Endodermal cell (in vitro differentiated cells): ENCODE measurements around the gene RGS11. TPM values are rescaled to one million over a fixed set of nuclear protein-coding genes. Genes with fewer than 3 reads are reported as not detected.

Experiments
- DNase-seq: peaks from one replicate; pipeline ENCODE4 v3.0.0-alpha.2; 2017
- H3K27ac ChIP-seq: 2 replicates; pipeline ENCODE4 v1.5.1; 2013; ENCODE audit warnings: mild to moderate bottlenecking, low read depth, low read length, moderate library complexity
- H3K27me3 ChIP-seq: 2 replicates; pipeline ENCODE4 v1.6.1; 2013; ENCODE audit warnings: mild to moderate bottlenecking, low read length, moderate library complexity; ENCODE audit not compliant: insufficient read depth, control insufficient read depth, poor library complexity, severe bottlenecking
- H3K36me3 ChIP-seq: 2 replicates; pipeline ENCODE4 v1.7.0; 2013; ENCODE audit warnings: mild to moderate bottlenecking, low read length, moderate library complexity; ENCODE audit not compliant: control insufficient read depth, insufficient read depth
- H3K4me1 ChIP-seq: one replicate; pipeline ENCODE4 v1.7.0; 2013; ENCODE audit warnings: low read length; ENCODE audit not compliant: control insufficient read depth, insufficient read depth
- H3K4me3 ChIP-seq: 2 replicates; pipeline ENCODE4 v1.5.1; 2013; ENCODE audit warnings: mild to moderate bottlenecking, low read length, moderate library complexity
- H3K9ac ChIP-seq: 2 replicates; pipeline ENCODE4 v1.6.1; 2013; ENCODE audit warnings: mild to moderate bottlenecking, low read length, moderate library complexity; ENCODE audit not compliant: poor library complexity, severe bottlenecking; ENCODE audit errors: extremely low read depth
- H3K9me3 ChIP-seq: 2 replicates; pipeline ENCODE4 v1.6.1; 2013; ENCODE audit warnings: mild to moderate bottlenecking, low read length, moderate library complexity; ENCODE audit not compliant: control insufficient read depth
- H3K27ac Mint-ChIP-seq: 2 replicates; pipeline ENCODE4 v1.8.0; 2020; ENCODE audit warnings: mixed read lengths
- H3K27me3 Mint-ChIP-seq: 2 replicates; pipeline ENCODE4 v1.8.0; 2021; ENCODE audit warnings: mild to moderate bottlenecking, mixed read lengths; ENCODE audit not compliant: insufficient read depth
- H3K36me3 Mint-ChIP-seq: 2 replicates; pipeline ENCODE4 v1.8.0; 2020; ENCODE audit warnings: low read depth, mixed read lengths
- H3K4me1 Mint-ChIP-seq: 2 replicates; pipeline ENCODE4 v1.8.0; 2020; ENCODE audit warnings: mixed read lengths
- H3K4me3 Mint-ChIP-seq: 2 replicates; pipeline ENCODE4 v1.8.0; 2020; ENCODE audit warnings: mild to moderate bottlenecking, moderate library complexity, mixed read lengths
- H3K9me3 Mint-ChIP-seq: 2 replicates; pipeline ENCODE4 v1.8.0; 2020; ENCODE audit warnings: mild to moderate bottlenecking, mixed read lengths
- WGBS, 2 experiments: methylation state at CpG; one replicate each; pipeline versions ENCODE4 v1.1.5 to v1.1.7; 2013; ENCODE audit warnings: missing lambda C conversion rate in 2 of 2, mixed read lengths in 1 of 2; ENCODE audit not compliant: insufficient coverage in 1 of 2, insufficient read length in 1 of 2; 5-methylcytosine and 5-hydroxymethylcytosine counted together
- total RNA-seq, 2 donors: library from RNA; stranded (reverse); fragmentation: NEBNext Ultra II Directional in 1 of 2; extraction: Animal tissue kit (Norgen Biotek cat#: 25700) in 1 of 2; gene quantifications; 2 replicates in 1 of 2; 3 replicates in 1 of 2; pipeline ENCODE4 v1.2.1, GENCODE V29; 2021
- TF ChIP-seq, protein P1 (sequence below): fragments of 200-600 bp; sonication (generic); conservative IDR thresholded peaks from 2 replicates; pipeline ENCODE4 v1.5.0; 2021; ENCODE audit warnings: antibody characterized with exemption, mild to moderate bottlenecking

RGS11 gene
- total RNA-seq, 2 donors from 2014 or later: 2.0 to 7.8 TPM

DNA sequence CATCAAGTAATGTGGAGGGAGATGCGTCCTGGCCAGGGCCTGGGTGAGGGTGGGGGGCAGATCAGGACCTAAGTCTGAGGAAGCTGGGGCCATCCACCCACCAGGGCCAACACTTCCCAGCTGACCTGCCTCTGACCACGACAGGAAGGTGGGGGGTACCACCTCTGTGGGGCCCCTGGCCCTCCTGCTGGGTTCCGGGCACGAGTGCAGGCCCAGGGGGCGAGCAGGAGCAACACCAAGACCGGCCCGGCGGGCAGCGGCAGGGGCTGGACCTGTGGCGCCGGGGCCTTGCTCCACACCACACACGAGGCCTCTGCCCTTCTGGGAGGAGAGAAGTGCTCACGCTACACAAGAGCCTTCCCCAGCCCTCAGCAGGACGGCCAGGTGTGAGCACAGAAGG is 20.5 kb upstream of the RGS11 start:
- no peaks in the 10 kb centered on the region for H3K9me3 ChIP-seq
- no peak overlapping the region for H3K4me3 ChIP-seq
- DNase-seq: no peak
- Mint-ChIP-seq H3K4me1 (no peaks in the 10 kb centered on the region), H3K9me3 (no peaks in the 10 kb centered on the region), H3K27me3 (no peaks in the 10 kb centered on the region), H3K4me3 (no peak overlapping the region), H3K27ac (no peak overlapping the region), H3K36me3 (peaks cover 31% of the 10 kb centered on the region)
- H3K27me3 ChIP-seq: no peaks in the 10 kb centered on the region
- H3K9ac ChIP-seq: no peak overlapping the region
- no peak overlapping the region for H3K27ac ChIP-seq
- TF ChIP-seq, protein P1, sequence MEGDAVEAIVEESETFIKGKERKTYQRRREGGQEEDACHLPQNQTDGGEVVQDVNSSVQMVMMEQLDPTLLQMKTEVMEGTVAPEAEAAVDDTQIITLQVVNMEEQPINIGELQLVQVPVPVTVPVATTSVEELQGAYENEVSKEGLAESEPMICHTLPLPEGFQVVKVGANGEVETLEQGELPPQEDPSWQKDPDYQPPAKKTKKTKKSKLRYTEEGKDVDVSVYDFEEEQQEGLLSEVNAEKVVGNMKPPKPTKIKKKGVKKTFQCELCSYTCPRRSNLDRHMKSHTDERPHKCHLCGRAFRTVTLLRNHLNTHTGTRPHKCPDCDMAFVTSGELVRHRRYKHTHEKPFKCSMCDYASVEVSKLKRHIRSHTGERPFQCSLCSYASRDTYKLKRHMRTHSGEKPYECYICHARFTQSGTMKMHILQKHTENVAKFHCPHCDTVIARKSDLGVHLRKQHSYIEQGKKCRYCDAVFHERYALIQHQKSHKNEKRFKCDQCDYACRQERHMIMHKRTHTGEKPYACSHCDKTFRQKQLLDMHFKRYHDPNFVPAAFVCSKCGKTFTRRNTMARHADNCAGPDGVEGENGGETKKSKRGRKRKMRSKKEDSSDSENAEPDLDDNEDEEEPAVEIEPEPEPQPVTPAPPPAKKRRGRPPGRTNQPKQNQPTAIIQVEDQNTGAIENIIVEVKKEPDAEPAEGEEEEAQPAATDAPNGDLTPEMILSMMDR: no peak
- 96 to 100% methylated on average over 6 to 14 of the region's 14 CpGs for WGBS, 2 experiments
- H3K4me1 ChIP-seq: no peaks in the 10 kb centered on the region
- H3K36me3 ChIP-seq: peaks cover 17% of the 10 kb centered on the region

DNA sequence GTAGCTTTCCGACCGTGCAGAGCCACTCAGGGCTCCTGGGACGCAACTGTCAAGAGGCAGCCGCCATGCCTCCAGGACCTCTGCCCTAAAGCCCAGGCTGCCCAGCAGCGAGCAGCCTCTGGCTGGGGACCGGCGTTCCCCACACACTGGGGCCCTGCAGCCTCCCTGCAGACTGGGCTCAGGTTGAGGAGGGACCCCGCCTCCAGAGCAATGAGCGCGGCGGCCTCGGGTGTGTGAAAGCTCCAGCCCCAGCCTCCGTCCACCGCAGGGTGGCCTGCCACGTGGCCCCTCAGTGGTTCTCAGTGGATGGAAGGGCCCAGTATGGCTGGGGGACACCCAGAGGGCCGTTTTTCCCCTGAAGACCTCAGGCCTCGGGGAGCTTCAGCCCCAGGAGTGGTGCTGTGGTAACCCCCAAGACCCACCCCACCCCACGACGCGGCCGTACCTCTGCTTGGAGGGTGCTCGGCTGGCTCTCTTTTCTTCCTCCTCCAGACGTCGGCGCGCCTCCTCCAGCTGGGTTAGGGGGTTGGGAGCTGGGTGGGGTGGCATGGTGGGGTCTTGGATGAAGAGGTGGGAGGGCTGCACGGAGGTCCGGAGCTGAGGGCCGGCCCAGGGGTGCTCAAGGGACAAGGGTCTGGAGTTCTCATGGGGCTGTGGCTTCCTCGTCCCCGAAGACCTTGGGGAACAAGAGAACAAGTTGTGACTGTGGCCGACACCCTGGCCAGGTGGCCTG is 17.5 kb upstream of the RGS11 start:
- no peaks in the 10 kb centered on the region for H3K4me1 Mint-ChIP-seq
- no peaks in the 10 kb centered on the region for H3K27me3 Mint-ChIP-seq
- H3K4me1 ChIP-seq: no peaks in the 10 kb centered on the region
- peaks cover 17% of the 10 kb centered on the region for H3K36me3 ChIP-seq
- no peak for DNase-seq
- H3K4me3 ChIP-seq: no peak overlapping the region
- H3K36me3 Mint-ChIP-seq: peaks cover 25% of the 10 kb centered on the region
- H3K27me3 ChIP-seq: no peaks in the 10 kb centered on the region
- no peaks in the 10 kb centered on the region for H3K9me3 Mint-ChIP-seq
- no peak overlapping the region for H3K27ac Mint-ChIP-seq
- no peaks in the 10 kb centered on the region for H3K9me3 ChIP-seq
- TF ChIP-seq, protein P1: no peak
- no peak overlapping the region for H3K27ac ChIP-seq
- no peak overlapping the region for H3K9ac ChIP-seq
- WGBS, 2 experiments: 93% methylated on average over 10 to 28 of the region's 32 CpGs
- no peak overlapping the region for H3K4me3 Mint-ChIP-seq

DNA sequence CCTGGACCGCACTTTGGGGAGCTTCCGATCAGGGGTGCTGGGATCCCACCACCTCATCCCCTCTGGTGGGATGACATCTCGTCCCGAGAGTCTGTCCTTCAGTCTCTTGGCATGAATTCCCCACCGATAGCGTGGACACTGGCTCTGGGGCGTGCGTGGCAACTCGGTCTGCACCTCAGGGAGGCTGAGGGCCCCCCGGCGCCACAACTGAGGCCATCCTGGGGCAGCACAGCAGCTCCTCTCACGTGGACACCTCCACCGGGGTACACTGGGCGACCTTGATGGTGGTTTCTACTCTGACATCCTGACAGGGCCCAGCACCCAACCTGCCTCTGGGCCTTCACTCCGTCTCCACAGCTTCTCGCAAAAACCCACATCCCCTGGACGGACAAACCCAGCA is 15.8 kb upstream of the RGS11 start:
- WGBS, 2 experiments: 85 to 90% methylated on average over 13 to 17 of the region's 17 CpGs
- Histone ChIP-seq H3K27me3 (no peaks in the 10 kb centered on the region), H3K4me3 (no peak overlapping the region), H3K9ac (no peak overlapping the region), H3K27ac (no peak overlapping the region), H3K9me3 (no peaks in the 10 kb centered on the region), H3K36me3 (peaks cover 25% of the 10 kb centered on the region), H3K4me1 (no peaks in the 10 kb centered on the region)
- no peak for DNase-seq
- TF ChIP-seq, protein P1: no peak
- H3K27ac Mint-ChIP-seq: no peak overlapping the region
- no peak overlapping the region for H3K4me3 Mint-ChIP-seq
- peaks cover 3% of the 10 kb centered on the region for H3K9me3 Mint-ChIP-seq
- no peaks in the 10 kb centered on the region for H3K27me3 Mint-ChIP-seq
- no peaks in the 10 kb centered on the region for H3K4me1 Mint-ChIP-seq
- H3K36me3 Mint-ChIP-seq: peaks cover 32% of the 10 kb centered on the region
